ENCODE measurements around the gene CAPG.
"Not testable (repeated sequence)": the region's sequence is repeated elsewhere in the genome, so short reads cannot be mapped to it uniquely, and the experiment has no call there.

CAPG gene

GRCh38 chr2:85396531-85397470, 13.4 kb downstream of the CAPG start:
- no peak for DNase-seq (ENCODE audit: low read depth, low spot score)

GRCh38 chr2:85395912-85396475, 14.2 kb downstream of the CAPG start:
- DNase-seq (ENCODE audit: low read depth, low spot score): no peak

GRCh38 chr2:85394976-85395375, 15.2 kb downstream of the CAPG start:
- no peak for DNase-seq (ENCODE audit: low read depth, low spot score)

GRCh38 chr2:85394261-85394681, 15.9 kb downstream of the CAPG start:
- DNase-seq (ENCODE audit: low read depth, low spot score): no peak

GRCh38 chr2:85393836-85394235, 16.3 kb downstream of the CAPG start:
- no peak for DNase-seq (ENCODE audit: low read depth, low spot score)

- peak; percentile 41 for DNase-seq (ENCODE audit: low read depth, low spot score)
Observed at GRCh38 chr2:85390941-85391669, 19.1 kb downstream of the CAPG start.

GRCh38 chr2:85388878-85389538, 21.2 kb downstream of the CAPG start:
- DNase-seq (ENCODE audit: low read depth, low spot score): no peak

GRCh38 chr2:85387754-85388153, 22.4 kb downstream of the CAPG start:
- no peak for DNase-seq (ENCODE audit: low read depth, low spot score)

GRCh38 chr2:85385746-85386145, 24.4 kb downstream of the CAPG start:
- no peak for DNase-seq (ENCODE audit: low read depth, low spot score)

GRCh38 chr2:85383850-85384249, 26.3 kb downstream of the CAPG start:
- no peak for DNase-seq (ENCODE audit: low read depth, low spot score)

- DNase-seq (ENCODE audit: low read depth, low spot score): not testable (repeated sequence)
Observed at GRCh38 chr2:85383151-85383550, 27.0 kb downstream of the CAPG start.

GRCh38 chr2:85380048-85380447, 30.1 kb downstream of the CAPG start:
- DNase-seq (ENCODE audit: low read depth, low spot score): no peak

GRCh38 chr2:85378257-85378656, 31.9 kb downstream of the CAPG start:
- DNase-seq (ENCODE audit: low read depth, low spot score): no peak

- DNase-seq (ENCODE audit: low read depth, low spot score): no peak
Observed at GRCh38 chr2:85377083-85377482, 33.1 kb downstream of the CAPG start.

GRCh38 chr2:85376291-85377065, 33.7 kb downstream of the CAPG start:
- no peak for DNase-seq (ENCODE audit: low read depth, low spot score)

- DNase-seq (ENCODE audit: low read depth, low spot score): no peak
Observed at GRCh38 chr2:85371045-85371444, 39.1 kb downstream of the CAPG start.

GRCh38 chr2:85369500-85369899, 40.7 kb downstream of the CAPG start:
- no peak for DNase-seq (ENCODE audit: low read depth, low spot score)

GRCh38 chr2:85368921-85369320, 41.2 kb downstream of the CAPG start:
- DNase-seq (ENCODE audit: low read depth, low spot score): no peak

GRCh38 chr2:85367180-85367579, 43.0 kb downstream of the CAPG start:
- no peak for DNase-seq (ENCODE audit: low read depth, low spot score)

GRCh38 chr2:85362653-85363387, 47.3 kb downstream of the CAPG start:
- DNase-seq (ENCODE audit: low read depth, low spot score): not testable (repeated sequence)
